ENCODE measurements around the gene OGDH. TPM values are rescaled to one million over a fixed set of nuclear protein-coding genes. Genes with fewer than 3 reads are reported as not detected.

OGDH gene
- total and polyA plus RNA-seq, 2 of the 13 experiments (the other 11 are each of a cell fraction or from before 2014, with no cell fraction given): 17.4 to 25.4 TPM

DNA sequence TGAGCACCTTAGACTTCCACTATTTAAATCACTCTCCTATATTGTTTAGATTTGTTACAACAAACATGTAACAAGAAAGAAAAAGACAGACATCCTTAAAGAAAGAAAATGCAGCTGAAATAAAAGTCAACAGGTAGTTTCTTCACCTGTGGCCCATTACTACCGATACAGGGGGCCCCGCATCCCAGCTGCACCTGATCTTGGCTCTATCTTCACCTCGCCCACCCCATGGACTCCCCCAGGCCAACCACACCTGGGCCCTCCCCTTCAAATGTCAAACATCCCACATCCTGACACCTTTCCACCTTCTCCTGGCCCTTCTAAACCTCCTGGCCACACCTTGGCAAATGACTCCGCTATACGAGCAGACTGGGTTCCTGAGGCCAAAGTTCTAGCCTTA lies 39.7 kb upstream of the OGDH start:
- FAIRE-seq (no peak), DNase-seq (ENCODE audit: low spot score) (no peak)
- intact Hi-C loops (cut with micrococcal nuclease; ENCODE audit: unreplicated experiment): no loop called here

GRCh38 chr7:44567884-44568283 lies 38.5 kb upstream of the OGDH start:
- DNase-seq (ENCODE audit: low spot score) (no peak), ATAC-seq (no peak), FAIRE-seq (no peak)
- Histone ChIP-seq H3K4me1 (ENCODE audit: insufficient read depth, low read length) (peaks cover 30% of the 10 kb centered on the region), H3K4me2 (ENCODE audit: low read depth, low read length) (no peak overlapping the region), H3K4me3 (replicated peaks in 1 of 3; ENCODE audit: insufficient read depth in 1 of 3, low read depth in 2 of 3, low read length in 3 of 3) (no peak overlapping the region), H3K79me2 (ENCODE audit: insufficient read depth, low read length) (peaks cover 18% of the 10 kb centered on the region), H3K9me3 (ENCODE audit: low read length) (no peaks in the 10 kb centered on the region), H2AFZ (ENCODE audit: low read length) (no peak overlapping the region), H3K27me3 (ENCODE audit: control insufficient read depth in 1 of 2, insufficient read depth in 2 of 2, low read length in 2 of 2) (no peaks in the 10 kb centered on the region; a peak in 1 of 5 replicates), H3K36me3 (replicated peaks in 1 of 2; ENCODE audit: control insufficient read depth in 1 of 2, insufficient read depth in 2 of 2, low read length in 2 of 2) (peaks cover 45 to 81% of the 10 kb centered on the region in 2 experiments), H3K27ac (ENCODE audit: extremely low read length, insufficient read depth, low read length) (no peak overlapping the region), H4K20me1 (ENCODE audit: insufficient read depth, low read length) (no peaks in the 10 kb centered on the region; the same call in 1 of the 2 replicates), H3K9ac (ENCODE audit: insufficient read depth, low read depth, low read length) (no peak overlapping the region)
- TF ChIP-seq AGO2 (optimal IDR thresholded peaks at IDR 0.05; ENCODE audit: low read depth, low read length) (peak; percentile 70), ZNF577 (CRISPR knock-in tag; IDR thresholded peaks at IDR 0.05; ENCODE audit: borderline replicate concordance, low read depth) (no peak), ZNF253 (CRISPR knock-in tag; IDR thresholded peaks at IDR 0.05; ENCODE audit: borderline replicate concordance) (no peak)
- BruUV-seq (replicated peaks): no TSS peak
- WGBS (ENCODE audit: low lambda C conversion rate): 100% methylated on average over 4 of the region's 6 CpGs
- in situ Hi-C loops (cut with HindIII; ENCODE audit: extremely low pct_ligation_motif_present, low pct_unique_long_range_greater_than_20kb): no loop called here
- CTCF ChIA-PET (ENCODE audit: low intra/inter-chr PET ratio, low total read pairs): no interaction called here
- POLR2A ChIA-PET: no interaction called here
- intact Hi-C loops (cut with micrococcal nuclease; ENCODE audit: unreplicated experiment): no loop called here

More for the DNA sequence above, 39.7 kb upstream of the OGDH start:
- H3K27ac ChIP-seq (ENCODE audit: extremely low read length, insufficient read depth, low read length): no peak overlapping the region
- ATAC-seq: no peak
- ChIA-PET CTCF (ENCODE audit: low intra/inter-chr PET ratio, low total read pairs) (interaction anchor here (2.5 kb wide), 1 partner anchor 32 kb away, joined by 14 read pairs; no protein-coding TSS in a partner anchor), POLR2A (interaction anchor here (2.1 to 4.2 kb wide), 3 partner anchors 25 to 76 kb away, joined by 5 to 25 read pairs (median 8); partner anchors contain the start of genes NPC1L1, NUDCD3 and OGDH)
- TF ChIP-seq MZF1 (CRISPR knock-in tag; IDR thresholded peaks at IDR 0.05; ENCODE audit: borderline replicate concordance) (no peak), EHMT2 (IDR thresholded peaks at IDR 0.05; ENCODE audit: borderline replicate concordance, low read depth, low read length) (no peak), SETDB1 (CRISPR knock-in tag; IDR thresholded peaks at IDR 0.05; ENCODE audit: borderline replicate concordance) (no peak), CBX1 (IDR thresholded peaks at IDR 0.05; ENCODE audit: low read depth) (no peak), PAWR (CRISPR knock-in tag; IDR thresholded peaks at IDR 0.05; ENCODE audit: borderline replicate concordance) (no peak)
- TF ChIP-seq, protein P1, sequence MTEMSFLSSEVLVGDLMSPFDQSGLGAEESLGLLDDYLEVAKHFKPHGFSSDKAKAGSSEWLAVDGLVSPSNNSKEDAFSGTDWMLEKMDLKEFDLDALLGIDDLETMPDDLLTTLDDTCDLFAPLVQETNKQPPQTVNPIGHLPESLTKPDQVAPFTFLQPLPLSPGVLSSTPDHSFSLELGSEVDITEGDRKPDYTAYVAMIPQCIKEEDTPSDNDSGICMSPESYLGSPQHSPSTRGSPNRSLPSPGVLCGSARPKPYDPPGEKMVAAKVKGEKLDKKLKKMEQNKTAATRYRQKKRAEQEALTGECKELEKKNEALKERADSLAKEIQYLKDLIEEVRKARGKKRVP (CRISPR knock-in tag; IDR thresholded peaks at IDR 0.05): no peak
- peaks cover 43 to 69% of the 10 kb centered on the region in 2 experiments for H3K36me3 ChIP-seq (replicated peaks in 1 of 2; ENCODE audit: control insufficient read depth in 1 of 2, insufficient read depth in 2 of 2, low read length in 2 of 2)
- H3K27me3 ChIP-seq (ENCODE audit: control insufficient read depth in 1 of 2, insufficient read depth in 2 of 2, low read length in 2 of 2): no peaks in the 10 kb centered on the region
- H3K4me3 ChIP-seq (replicated peaks in 1 of 3; ENCODE audit: insufficient read depth in 1 of 3, low read depth in 2 of 3, low read length in 3 of 3): no peak overlapping the region
- WGBS (ENCODE audit: low lambda C conversion rate): over 99% methylated on average over 5 of the region's 5 CpGs
- no peaks in the 10 kb centered on the region for H3K9me3 ChIP-seq (ENCODE audit: low read length)
- peaks cover 6% of the 10 kb centered on the region for H3K79me2 ChIP-seq (ENCODE audit: insufficient read depth, low read length)
- no peak overlapping the region for H3K9ac ChIP-seq (ENCODE audit: insufficient read depth, low read depth, low read length)
- peaks cover 30% of the 10 kb centered on the region for H3K4me1 ChIP-seq (ENCODE audit: insufficient read depth, low read length)
- no peak overlapping the region for H3K4me2 ChIP-seq (ENCODE audit: low read depth, low read length)
- in situ Hi-C loops (cut with HindIII; ENCODE audit: extremely low pct_ligation_motif_present, low pct_unique_long_range_greater_than_20kb): no loop called here
- no peak overlapping the region for H2AFZ ChIP-seq (ENCODE audit: low read length)
- BruUV-seq (replicated peaks): no TSS peak
- H4K20me1 ChIP-seq (ENCODE audit: insufficient read depth, low read length): no peaks in the 10 kb centered on the region; the same call in 1 of the 2 replicates
